Naive thymus-derived CD8-positive, alpha-beta T cell (primary cell): ENCODE measurements around the gene MAVS. TPM values are rescaled to one million over a fixed set of nuclear protein-coding genes. Genes with fewer than 3 reads are reported as not detected.
A peak's percentile ranks its signal among the peaks of the same experiment; 100 is the strongest.
"Not testable (repeated sequence)": the region's sequence is repeated elsewhere in the genome, so short reads cannot be mapped to it uniquely, and the experiment has no call there.

ENCODE experiments used
- ATAC-seq, 2 donors: fragments of 150-1000 bp; cut with Tn5 transposase in 1 of 2; sonication (Bioruptor Pico), chemical (Tn5 transposase) in 1 of 2; 1 replicate in 1 of 2; 2 replicates in 1 of 2; pipeline ENCODE4 v1.10.0; 2021; ENCODE audit warnings: mild to moderate bottlenecking in 2 of 2, moderate library complexity in 2 of 2
- POLR2A ChIA-PET: fragments of 350-600 bp; sonication (Branson Sonifier 250); formaldehyde crosslinking; loops from one replicate; lab custom pipeline; 2021; ENCODE audit warnings: antibody characterized with exemption; lab: Charles Lee
- DNase-seq, 10 donors: peaks; one replicate each; pipeline versions ENCODE4 v3.0.0 to v3.0.0-alpha.2; 2020 to 2022
- H3K27ac Mint-ChIP-seq, 10 donors: one replicate each; pipeline ENCODE4 v1.8.0; 2020 to 2022; ENCODE audit warnings: mild to moderate bottlenecking in 10 of 10, mixed read lengths in 10 of 10, moderate library complexity in 4 of 10, inconsistent platforms in 1 of 10
- H3K27me3 Mint-ChIP-seq, 5 donors: one replicate each; pipeline ENCODE4 v1.8.0; 2021 to 2022; ENCODE audit warnings: mixed read lengths in 5 of 5
- H3K36me3 Mint-ChIP-seq, 3 donors: one replicate each; pipeline ENCODE4 v1.8.0; 2020 to 2022; ENCODE audit warnings: mixed read lengths in 3 of 3, mild to moderate bottlenecking in 2 of 3, inconsistent platforms in 1 of 3
- H3K4me1 Mint-ChIP-seq, 4 donors: one replicate each; pipeline ENCODE4 v1.8.0; 2021 to 2022; ENCODE audit warnings: mixed read lengths in 4 of 4
- H3K4me3 Mint-ChIP-seq, 10 donors: one replicate each; pipeline ENCODE4 v1.8.0; 2020 to 2022; ENCODE audit warnings: mild to moderate bottlenecking in 10 of 10, mixed read lengths in 10 of 10, moderate library complexity in 6 of 10, inconsistent platforms in 1 of 10
- H3K9me3 Mint-ChIP-seq, 9 donors: one replicate each; pipeline ENCODE4 v1.8.0; 2020 to 2022; ENCODE audit warnings: mixed read lengths in 9 of 9, mild to moderate bottlenecking in 3 of 9, inconsistent platforms in 1 of 9, moderate library complexity in 1 of 9
- polyA plus RNA-seq, 3 donors: library from polyadenylated mRNA; unstranded; fragments of 300-500 nt; fragmentation: Illumina TruSeq; gene quantifications; one replicate each; pipeline ENCODE4 v1.2.3, GENCODE V29; 2021
- total RNA-seq, 8 experiments: library from RNA in 2 of 8; stranded (reverse) in 2 of 8; gene quantifications; one replicate each; pipeline ENCODE4 v1.2.3 and lab custom pipeline; 2021 to 2026

The MAVS gene
- total and polyA plus RNA-seq, 5 experiments from 2014 or later, result 2.2 to 45.7 (median 8.5) TPM

- POLR2A ChIA-PET, result interaction anchor here (0.6 to 1.8 kb wide), 3 partner anchors 9 to 33 kb away, joined by 3 to 4 read pairs (median 3); partner anchors contain the start of gene AP5S1
- Mint-ChIP-seq H3K4me1 (peaks cover 0 to 3% (median under 1%) of the 10 kb centered on the region in 4 donors), H3K27me3 (no peaks in the 10 kb centered on the region), H3K9me3 (no peaks in the 10 kb centered on the region), H3K36me3 (no peaks in the 10 kb centered on the region), H3K27ac (no peak overlapping the region), H3K4me3 (no peak overlapping the region)
- DNase-seq (no peak), ATAC-seq (no peak)
Observed at GRCh38 chr20:3836132-3836531, 10.5 kb upstream of the MAVS start.

DNA sequence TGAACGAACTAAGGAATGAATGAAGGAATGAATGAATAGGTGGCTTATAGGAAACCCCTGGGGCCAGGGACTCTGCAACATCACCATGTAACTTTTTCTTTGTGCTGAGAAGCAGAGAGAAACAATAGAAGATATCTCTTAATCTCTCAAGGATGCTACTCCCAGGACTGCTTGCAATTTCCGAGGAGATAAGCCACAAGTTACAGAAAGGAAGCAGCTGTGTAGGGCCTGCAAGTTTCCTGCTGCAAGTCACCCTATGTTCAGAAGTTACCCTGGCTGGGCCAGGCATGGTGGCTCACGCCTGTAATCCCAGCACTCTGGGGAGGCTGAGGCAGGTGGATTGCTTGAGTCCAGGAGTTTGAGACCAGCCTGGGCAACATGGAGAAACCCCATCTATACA is 7.3 kb upstream of the MAVS start:
- H3K27me3 Mint-ChIP-seq, result no peaks in the 10 kb centered on the region
- H3K27ac Mint-ChIP-seq, result peak overlapping the region in 1 of 10 donors; percentile 79

GRCh38 chr20:3840201-3840600 is 6.4 kb upstream of the MAVS start:
- H3K4me3 Mint-ChIP-seq, DNase-seq, H3K36me3 Mint-ChIP-seq, ATAC-seq, H3K9me3 Mint-ChIP-seq, H3K27me3 Mint-ChIP-seq, H3K4me1 Mint-ChIP-seq, H3K27ac Mint-ChIP-seq: not testable (repeated sequence)
- POLR2A ChIA-PET, result interaction anchor here (0.7 kb wide), 1 partner anchor 783 kb away, joined by 3 read pairs; no protein-coding TSS in a partner anchor

More for the DNA sequence above, 7.3 kb upstream of the MAVS start:
- POLR2A ChIA-PET, result interaction anchor here (0.7 kb wide), 1 partner anchor 14 kb away, joined by 10 read pairs; no protein-coding TSS in a partner anchor
- ATAC-seq, result no peak
- H3K36me3 Mint-ChIP-seq, result no peaks in the 10 kb centered on the region
- peaks cover 0 to 3% (median under 1%) of the 10 kb centered on the region in 4 donors for H3K4me1 Mint-ChIP-seq
- no peak overlapping the region for H3K4me3 Mint-ChIP-seq
- DNase-seq, result no peak
- no peaks in the 10 kb centered on the region for H3K9me3 Mint-ChIP-seq

DNA sequence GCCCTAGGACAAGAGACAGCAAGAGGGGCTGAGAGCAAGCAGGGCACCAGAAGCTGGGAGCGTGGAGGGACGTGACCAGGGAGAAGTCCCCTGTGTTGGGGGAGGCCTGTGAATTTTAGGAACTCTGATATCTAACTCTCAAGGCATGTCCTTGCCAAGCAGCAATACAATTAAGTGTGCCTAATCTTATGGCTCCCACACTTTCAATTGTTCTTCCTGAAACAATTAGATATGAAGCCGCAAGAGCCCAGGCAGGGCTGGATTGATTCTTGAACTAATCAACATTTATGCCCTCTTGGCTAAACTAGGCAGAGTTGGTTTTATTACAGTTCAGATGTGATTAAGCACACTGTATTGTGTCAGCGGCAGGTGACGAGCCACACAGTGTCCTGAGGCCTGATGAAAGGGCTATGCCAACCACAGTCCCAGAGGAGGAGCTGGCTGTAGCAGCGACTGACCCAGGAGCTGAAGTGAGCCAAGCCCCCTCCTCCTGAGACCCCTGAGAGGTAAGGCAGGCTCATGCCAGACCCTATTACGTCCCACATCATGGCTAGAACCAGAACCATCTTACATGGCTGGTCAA is 4.2 kb upstream of the MAVS start:
- no peak overlapping the region for H3K27ac Mint-ChIP-seq
- no peak for ATAC-seq

DNA sequence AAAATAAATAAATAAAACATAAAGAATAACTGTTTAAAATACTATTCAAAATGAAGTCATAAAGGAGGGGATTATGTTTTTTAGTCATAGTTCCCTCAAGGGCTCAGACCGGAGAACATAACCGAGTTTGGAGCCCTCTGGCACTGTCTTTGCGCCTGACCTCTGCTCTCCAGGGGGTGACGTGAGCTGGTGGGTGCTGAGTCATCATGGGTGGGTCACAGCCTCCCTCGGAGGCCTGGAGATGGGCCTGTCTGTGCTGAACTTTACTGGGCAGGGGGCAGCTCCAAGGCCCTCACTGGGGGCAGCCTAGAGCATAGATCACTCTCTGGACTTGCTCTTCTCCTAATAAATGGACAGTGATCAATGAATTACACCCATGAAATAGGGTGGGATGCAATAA is 3.1 kb upstream of the MAVS start:
- no peak for DNase-seq
- H3K27ac Mint-ChIP-seq, result no peak overlapping the region
- H3K27me3 Mint-ChIP-seq, result no peaks in the 10 kb centered on the region
- H3K36me3 Mint-ChIP-seq, result no peaks in the 10 kb centered on the region
- POLR2A ChIA-PET, result interaction anchor here (0.5 kb wide), 1 partner anchor 12 kb away, joined by 3 read pairs; no protein-coding TSS in a partner anchor
- H3K4me3 Mint-ChIP-seq, result peak overlapping the region in 1 of 10 donors; percentile 1
- ATAC-seq, result no peak
- no peaks in the 10 kb centered on the region for H3K9me3 Mint-ChIP-seq
- peaks cover 6 to 28% (median 24%) of the 10 kb centered on the region in 4 donors for H3K4me1 Mint-ChIP-seq

More for the DNA sequence above, 4.2 kb upstream of the MAVS start:
- no peaks in the 10 kb centered on the region for H3K9me3 Mint-ChIP-seq
- no peaks in the 10 kb centered on the region for H3K36me3 Mint-ChIP-seq
- peaks cover 2 to 22% (median 14%) of the 10 kb centered on the region in 4 donors for H3K4me1 Mint-ChIP-seq
- POLR2A ChIA-PET, result interaction anchor here (0.7 kb wide), 1 partner anchor 16 kb away, joined by 3 read pairs; no protein-coding TSS in a partner anchor
- H3K4me3 Mint-ChIP-seq, result no peak overlapping the region
- no peak for DNase-seq
- H3K27me3 Mint-ChIP-seq, result no peaks in the 10 kb centered on the region

- Mint-ChIP-seq H3K27ac (peak overlapping the region in 1 of 10 donors; percentile 4), H3K4me3 (peak overlapping the region in 1 of 10 donors; percentile 7), H3K4me1 (peaks cover 12 to 34% (median 29%) of the 10 kb centered on the region in 4 donors)
- H3K36me3 Mint-ChIP-seq, H3K9me3 Mint-ChIP-seq, DNase-seq, H3K27me3 Mint-ChIP-seq, ATAC-seq: not testable (repeated sequence)
- POLR2A ChIA-PET, result interaction anchor here (0.5 kb wide), 1 partner anchor 12 kb away, joined by 3 read pairs; no protein-coding TSS in a partner anchor
Observed at GRCh38 chr20:3843990-3844619, 2.5 kb upstream of the MAVS start.

DNA sequence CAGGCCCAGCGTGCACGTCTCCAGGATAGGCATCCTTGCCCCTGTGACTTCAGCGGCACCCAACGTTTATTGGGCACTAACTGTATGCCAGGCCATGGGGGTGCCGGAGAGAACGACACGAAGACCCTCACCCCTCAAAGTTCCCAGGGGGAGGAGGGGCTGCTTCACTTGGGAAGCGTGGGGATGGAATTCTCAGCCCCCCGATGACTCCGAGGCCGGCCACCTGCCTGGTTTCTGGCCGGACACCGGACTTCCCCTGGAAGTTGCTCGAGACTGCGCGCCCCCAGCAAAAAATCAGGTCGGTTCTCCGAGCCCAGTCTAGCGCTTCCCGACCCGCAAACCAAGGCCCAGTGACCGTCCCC is 275 bp upstream of the MAVS start:
- DNase-seq (peak in 3 of 10 donors; percentile 2 to 62 (median 18)), ATAC-seq (no peak)
- Mint-ChIP-seq H3K36me3 (peaks cover 0 to 3% (median 0%) of the 10 kb centered on the region in 3 donors), H3K27me3 (no peaks in the 10 kb centered on the region), H3K4me1 (peaks cover 15 to 42% (median 33%) of the 10 kb centered on the region in 4 donors), H3K27ac (peak overlapping the region; percentile 81 to 95 (median 92)), H3K9me3 (no peaks in the 10 kb centered on the region), H3K4me3 (peak overlapping the region; percentile 82 to 95 (median 90))
- POLR2A ChIA-PET, result interaction anchor here (1.7 kb wide), 1 partner anchor 26 kb away, joined by 12 read pairs; the partner anchor contains the start of gene AP5S1

DNA sequence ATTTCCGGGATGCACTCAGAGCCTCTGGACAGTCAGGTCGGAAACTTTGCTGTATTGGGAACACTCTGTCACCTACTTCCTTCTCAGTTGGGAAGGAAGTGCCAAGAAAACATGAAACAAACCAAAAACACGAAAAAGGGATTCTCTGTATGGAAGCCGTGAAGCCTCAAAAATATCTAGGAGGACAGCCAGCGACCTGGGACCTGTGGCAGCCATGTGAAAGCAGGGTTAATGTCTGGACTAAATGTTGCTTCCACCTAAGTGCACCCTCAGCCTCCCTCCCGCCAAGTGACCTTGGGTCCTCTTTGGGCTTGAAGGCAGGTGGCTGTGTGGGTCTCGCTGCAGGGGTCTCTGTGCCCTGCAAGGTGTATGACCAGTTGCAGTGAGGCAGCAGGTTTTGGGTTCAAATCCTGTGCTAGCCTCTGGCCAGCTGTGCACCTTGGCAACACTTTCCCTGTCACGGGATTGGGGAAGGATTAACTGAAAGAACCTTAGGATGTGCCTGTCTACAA is 851 bp downstream of the MAVS start:
- peaks cover 15 to 43% (median 35%) of the 10 kb centered on the region in 4 donors for H3K4me1 Mint-ChIP-seq
- peaks cover 0 to 3% (median 0%) of the 10 kb centered on the region in 3 donors for H3K36me3 Mint-ChIP-seq
- no peaks in the 10 kb centered on the region for H3K27me3 Mint-ChIP-seq
- no peaks in the 10 kb centered on the region for H3K9me3 Mint-ChIP-seq
- H3K4me3 Mint-ChIP-seq, result peak overlapping the region; percentile 82 to 95 (median 90)
- peak overlapping the region; percentile 83 to 95 (median 92) for H3K27ac Mint-ChIP-seq
- POLR2A ChIA-PET, result interaction anchor here (0.5 to 1.5 kb wide), 3 partner anchors 10 to 53 kb away, joined by 3 to 5 read pairs (median 5); no protein-coding TSS in a partner anchor
- ATAC-seq (no peak), DNase-seq (peak in 2 of 10 donors; percentile 5 to 6)

GRCh38 chr20:3848565-3848964 is 1.9 kb downstream of the MAVS start:
- H3K9me3 Mint-ChIP-seq, result no peaks in the 10 kb centered on the region
- H3K4me1 Mint-ChIP-seq, result peaks cover 15 to 43% (median 35%) of the 10 kb centered on the region in 4 donors
- DNase-seq (no peak), ATAC-seq (no peak)
- peaks cover 0 to 3% (median 0%) of the 10 kb centered on the region in 3 donors for H3K36me3 Mint-ChIP-seq
- peak overlapping the region; percentile 78 to 93 (median 86) for H3K27ac Mint-ChIP-seq
- no peaks in the 10 kb centered on the region for H3K27me3 Mint-ChIP-seq
- peak overlapping the region; percentile 72 to 95 (median 90) for H3K4me3 Mint-ChIP-seq
- POLR2A ChIA-PET, result interaction anchor here (0.6 to 1.5 kb wide), 3 partner anchors 11 to 38 kb away, joined by 3 to 6 read pairs (median 5); no protein-coding TSS in a partner anchor

- POLR2A ChIA-PET, result interaction anchor here (1.0 to 2.7 kb wide), 5 partner anchors 34 to 87 kb away, joined by 3 to 19 read pairs (median 3); partner anchors contain the start of genes ADISSP, AP5S1 and CENPB
- DNase-seq (no peak), ATAC-seq (no peak)
- H3K4me3 Mint-ChIP-seq, result no peak overlapping the region
- H3K36me3 Mint-ChIP-seq, result peaks cover 0 to 51% (median 10%) of the 10 kb centered on the region in 3 donors
- peak overlapping the region in 5 of 10 donors; percentile 22 to 83 (median 41) for H3K27ac Mint-ChIP-seq
- no peaks in the 10 kb centered on the region for H3K9me3 Mint-ChIP-seq
- peaks cover 7 to 27% (median 19%) of the 10 kb centered on the region in 4 donors for H3K4me1 Mint-ChIP-seq
- no peaks in the 10 kb centered on the region for H3K27me3 Mint-ChIP-seq
Observed at GRCh38 chr20:3854462-3854871, 7.8 kb downstream of the MAVS start.

GRCh38 chr20:3857405-3857804 is 10.8 kb downstream of the MAVS start:
- POLR2A ChIA-PET, result interaction anchor here (0.5 to 1.2 kb wide), 3 partner anchors 28 to 58 kb away, joined by 3 to 4 read pairs (median 3); no protein-coding TSS in a partner anchor
- Mint-ChIP-seq H3K36me3 (peaks cover 0 to 74% (median 15%) of the 10 kb centered on the region in 3 donors), H3K27ac (peak overlapping the region in 1 of 10 donors; percentile 77), H3K27me3 (no peaks in the 10 kb centered on the region), H3K4me3 (no peak overlapping the region), H3K9me3 (no peaks in the 10 kb centered on the region), H3K4me1 (peaks cover 6 to 21% (median 15%) of the 10 kb centered on the region in 4 donors)
- DNase-seq (no peak), ATAC-seq (no peak)

DNA sequence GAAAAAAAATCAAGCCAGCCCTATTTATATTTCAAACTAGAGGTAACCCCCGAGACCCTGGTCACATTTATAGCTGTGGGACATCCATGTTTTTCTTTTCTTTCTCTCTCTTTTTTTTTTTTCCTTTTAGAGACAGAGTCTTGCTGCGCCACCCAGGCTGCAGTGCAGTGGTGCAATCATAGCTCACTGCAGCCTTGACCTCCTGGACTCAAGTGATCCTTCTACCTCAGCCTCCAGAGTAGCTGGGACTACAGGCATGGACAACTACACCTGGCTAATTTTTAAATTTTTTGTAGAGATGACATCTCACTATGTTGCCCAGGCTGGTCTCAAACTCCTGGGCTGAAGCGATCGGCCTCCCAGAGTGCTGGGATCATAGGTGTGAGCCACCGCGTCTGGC is 12.1 kb downstream of the MAVS start:
- Mint-ChIP-seq H3K27ac (peak overlapping the region in 1 of 10 donors; percentile 49), H3K36me3 (peaks cover 0 to 86% (median 25%) of the 10 kb centered on the region in 3 donors), H3K4me3 (no peak overlapping the region), H3K27me3 (no peaks in the 10 kb centered on the region), H3K9me3 (no peaks in the 10 kb centered on the region), H3K4me1 (peaks cover 6 to 21% (median 15%) of the 10 kb centered on the region in 4 donors)
- POLR2A ChIA-PET, result interaction anchor here (0.7 to 0.8 kb wide), 6 partner anchors 9 to 89 kb away, joined by 3 to 5 read pairs (median 4); partner anchors contain the start of gene SPEF1
- DNase-seq (no peak), ATAC-seq (no peak)
